Stimulated activated CD8-positive, alpha-beta memory T cell treated with anti-CD3 and anti-CD28 coated beads, Interleukin-15, amount 100 ng/mL, for 1 hour (primary cell): Measurements from ENCODE around the gene TAF4B.

ENCODE experiments used
- DNase-seq: peaks from one replicate; pipeline ENCODE4 v3.0.0-alpha.2; 2020; ENCODE audit warnings: low read depth

The TAF4B gene

DNA sequence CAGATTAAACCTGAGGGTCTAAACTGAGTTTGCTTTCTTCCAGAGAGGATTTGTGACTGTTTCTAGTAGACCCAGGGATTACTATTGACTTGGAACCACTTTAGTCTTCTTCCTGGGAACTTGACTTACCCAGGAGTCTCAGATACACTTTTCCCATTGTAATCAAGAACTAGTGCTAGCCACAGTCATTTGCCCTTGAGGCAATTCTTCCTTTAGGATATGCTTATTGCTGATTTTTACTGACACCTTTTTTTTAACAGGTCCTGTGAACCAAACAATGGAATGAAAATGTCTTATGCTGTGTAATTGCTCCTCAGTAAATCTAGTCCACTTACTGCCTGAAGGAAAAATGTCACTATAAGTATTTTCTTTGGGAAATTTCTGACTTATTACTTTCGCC lies 78.3 kb downstream of the TAF4B start:
- no peak for DNase-seq

DNA sequence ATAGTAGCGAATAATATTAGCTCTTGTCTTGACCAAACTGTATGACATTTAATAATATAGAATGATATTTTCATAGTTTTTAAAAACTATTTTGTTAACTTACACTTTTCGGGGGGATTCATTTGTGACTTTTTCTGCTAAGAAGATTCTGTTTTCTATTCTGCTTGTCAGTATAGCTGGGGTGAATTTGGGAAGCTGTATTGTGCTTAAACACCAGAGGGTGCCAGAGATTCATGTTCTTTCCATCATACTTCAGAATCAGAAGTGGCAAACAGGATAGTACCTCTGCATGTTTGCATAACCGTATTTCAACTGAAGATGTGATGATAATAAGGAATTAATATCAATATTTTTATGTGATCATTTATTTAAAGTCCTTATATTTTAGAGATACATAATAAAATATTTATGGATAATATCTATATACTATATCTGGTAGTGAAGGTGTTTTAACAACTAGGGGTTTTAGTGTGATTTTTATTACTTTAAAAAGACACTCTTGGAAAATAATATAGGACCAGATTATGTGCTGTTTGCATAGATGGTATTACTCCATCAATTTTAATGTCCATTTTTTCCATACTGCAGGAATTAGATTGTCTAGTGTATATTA lies 81.0 kb downstream of the TAF4B start:
- no peak for DNase-seq

DNA sequence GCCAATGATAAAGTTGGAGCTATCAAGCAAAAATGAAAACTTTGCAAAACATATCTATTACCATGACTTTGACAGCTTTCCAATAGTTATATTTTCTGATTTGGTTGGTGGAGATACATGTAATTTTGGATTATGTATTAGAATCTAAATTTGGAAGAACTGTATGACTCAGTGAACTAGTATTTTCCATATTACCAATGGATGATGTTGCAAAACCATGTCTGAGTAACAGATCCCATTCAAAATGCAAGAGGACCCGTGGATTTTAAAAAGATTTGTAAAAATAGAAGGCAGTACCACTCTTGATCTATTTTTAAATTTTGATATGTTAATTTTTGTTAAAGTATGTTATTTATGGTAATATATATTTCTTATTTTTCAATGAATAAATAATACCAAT lies 83.0 kb downstream of the TAF4B start:
- no peak for DNase-seq

DNA sequence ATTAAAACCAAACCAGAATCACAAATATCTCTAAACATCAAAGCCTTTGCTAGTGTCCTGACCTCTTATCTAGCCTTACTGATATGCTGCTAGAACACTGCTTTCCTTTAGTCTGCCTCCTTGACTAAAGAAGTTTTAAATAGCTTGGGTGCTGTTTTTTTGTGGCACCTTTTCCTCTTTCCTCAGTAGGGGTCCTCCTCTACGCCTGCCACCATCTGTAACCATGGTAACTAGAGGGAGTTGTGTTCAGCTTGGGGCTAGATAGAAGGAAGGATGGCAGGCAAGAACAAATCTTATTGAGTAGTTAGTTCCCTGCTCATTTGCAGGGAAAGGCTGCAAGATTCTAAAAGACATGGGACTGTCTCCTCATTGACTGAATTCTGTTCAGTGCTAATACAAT lies 86.0 kb downstream of the TAF4B start:
- DNase-seq: no peak

DNA sequence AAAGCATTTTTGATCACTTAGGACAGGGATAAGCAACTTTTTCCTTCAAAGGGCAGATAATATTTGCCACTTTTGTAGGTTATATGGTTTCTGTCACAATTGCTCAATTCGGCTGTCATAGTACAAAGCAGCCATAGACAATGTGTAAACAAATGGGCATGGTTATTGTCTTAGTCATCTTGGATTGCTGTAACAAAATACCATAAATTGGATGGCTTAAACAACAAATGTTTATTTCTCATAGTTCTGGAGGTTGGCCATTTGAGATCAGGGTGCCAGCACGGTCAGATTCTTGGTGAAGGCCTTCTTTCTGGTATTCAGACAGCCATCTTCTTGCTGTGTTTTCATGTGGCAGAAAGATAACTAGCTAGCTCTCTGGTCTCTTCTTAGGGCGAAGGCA lies 91.2 kb downstream of the TAF4B start:
- DNase-seq: no peak

DNA sequence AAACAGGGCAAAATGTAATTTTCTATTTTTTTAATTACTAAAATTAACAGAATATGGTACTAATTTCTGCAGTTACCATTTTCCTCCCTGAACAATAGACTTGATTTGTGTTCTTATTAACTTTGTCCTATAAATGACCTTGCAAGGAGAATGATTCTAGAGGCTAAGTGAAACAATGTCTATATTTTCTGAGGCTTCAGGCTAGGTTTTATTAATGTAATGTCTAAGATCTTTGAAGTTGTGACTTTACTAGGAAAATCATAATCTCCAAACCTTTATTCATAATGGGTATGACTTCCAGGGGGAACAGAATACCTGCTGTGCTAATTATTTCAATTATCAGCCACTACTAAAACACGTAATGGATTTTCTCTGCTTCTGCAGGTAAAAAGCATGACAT lies 94.4 kb downstream of the TAF4B start:
- DNase-seq: no peak

DNA sequence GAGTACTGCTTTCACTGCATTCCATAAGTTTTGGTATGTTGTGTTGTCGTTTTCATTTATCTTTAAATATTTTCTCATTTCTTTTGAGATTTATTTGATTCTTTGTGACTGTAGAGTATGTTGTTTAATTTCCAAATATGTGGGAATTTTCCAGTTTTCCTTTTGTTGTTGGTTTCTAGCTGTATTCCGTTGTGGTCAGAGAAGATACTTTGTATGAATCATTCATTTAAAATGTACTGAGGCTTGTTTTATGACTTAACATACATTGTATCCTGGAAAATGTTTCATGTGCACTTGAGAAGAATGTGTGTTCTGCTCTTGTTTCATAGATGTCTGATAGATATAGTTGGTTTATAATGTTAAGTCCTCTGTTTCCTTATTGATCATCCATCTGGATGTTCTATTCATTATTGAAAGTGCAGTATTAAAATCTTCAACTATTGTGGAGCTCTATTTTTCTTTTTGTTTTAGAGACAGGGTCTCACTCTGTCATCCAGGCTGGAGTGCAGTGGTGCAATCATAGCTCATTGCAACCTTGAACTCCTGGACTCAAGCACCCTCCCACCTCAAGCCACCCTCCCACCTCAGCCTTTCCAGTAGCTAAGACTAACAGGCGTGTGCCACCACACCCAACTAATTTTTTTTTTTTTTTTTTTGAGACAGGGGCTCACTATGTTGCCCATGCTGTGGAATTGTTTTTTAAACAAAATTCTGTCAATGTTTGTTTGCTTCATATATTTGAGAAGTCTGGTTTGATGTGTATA lies 96.8 kb downstream of the TAF4B start:
- no peak for DNase-seq

DNA sequence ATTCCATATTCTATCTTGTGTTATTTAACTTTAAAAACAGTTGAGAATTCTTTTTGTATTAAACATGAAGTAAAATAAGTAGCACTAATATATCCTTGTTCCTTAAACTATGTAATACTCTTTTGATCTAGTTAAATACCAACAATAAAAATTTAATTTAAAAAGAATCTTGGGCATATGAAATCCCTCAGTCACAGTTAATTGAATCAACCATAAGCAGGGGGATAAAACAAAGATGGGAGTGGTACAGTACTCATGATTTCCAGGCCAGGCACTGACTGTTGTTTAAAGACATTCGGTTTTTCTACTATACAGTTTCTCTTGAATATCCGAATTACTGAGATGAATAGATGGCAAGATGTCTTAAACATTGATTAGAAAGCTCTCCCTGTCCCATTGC lies 99.5 kb downstream of the TAF4B start:
- no peak for DNase-seq

DNA sequence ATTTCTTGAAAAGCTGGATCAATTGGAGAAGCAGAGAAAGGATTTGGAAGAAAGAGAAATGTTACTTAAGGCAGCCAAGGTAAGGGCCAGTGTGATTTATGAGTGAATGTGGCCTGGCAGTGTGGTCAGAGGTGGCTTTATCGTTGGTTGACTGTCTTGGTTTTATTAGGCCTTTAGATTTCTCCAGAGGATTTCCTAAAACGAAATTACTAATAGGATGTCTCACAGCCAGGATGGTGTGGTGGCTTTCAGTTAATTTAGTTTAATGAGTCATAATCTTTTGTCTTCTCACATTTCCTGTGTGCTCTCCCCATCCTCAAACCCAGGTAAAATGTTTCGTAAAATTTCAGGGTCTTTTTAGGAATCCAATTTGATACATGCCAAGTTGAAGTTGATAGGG lies 100.8 kb downstream of the TAF4B start:
- no peak for DNase-seq

DNA sequence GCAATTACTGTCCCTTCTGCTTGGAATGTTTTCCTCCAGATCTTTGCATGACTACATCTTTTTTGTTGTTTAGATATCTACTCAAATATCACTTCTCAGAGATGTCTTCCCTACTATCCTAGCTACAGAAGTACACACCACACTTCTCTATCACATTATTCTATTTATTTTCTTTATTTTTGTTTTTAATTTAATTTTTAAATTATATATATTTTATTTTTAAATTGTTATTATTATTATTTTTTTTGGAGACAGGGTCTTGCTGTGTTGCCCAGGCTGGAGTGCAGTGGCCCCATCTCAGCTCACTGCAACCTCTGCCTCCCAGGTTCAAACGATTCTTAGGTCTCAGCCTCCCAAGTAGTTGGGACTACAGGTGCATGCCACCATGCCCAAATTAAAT lies 106.7 kb downstream of the TAF4B start:
- DNase-seq: no peak

DNA sequence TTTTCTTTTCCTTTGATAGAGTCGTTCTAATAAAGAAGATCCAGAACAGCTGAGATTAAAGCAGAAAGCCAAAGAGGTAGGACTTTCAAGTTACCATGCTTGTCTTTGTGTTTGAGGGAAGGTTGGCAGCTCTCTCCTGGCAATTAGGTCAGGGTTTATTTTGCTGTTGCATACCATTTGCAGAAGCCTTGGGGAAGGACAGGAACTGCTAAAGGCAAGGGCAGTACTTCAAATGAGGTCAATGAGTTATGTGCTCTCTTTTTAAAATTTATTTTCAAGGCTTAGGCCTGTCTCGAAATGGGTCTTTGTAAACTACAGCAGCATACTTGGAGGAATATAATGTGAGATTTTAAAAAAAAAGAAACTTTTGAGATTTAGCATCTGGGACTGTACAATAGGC lies 108.9 kb downstream of the TAF4B start:
- no peak for DNase-seq

DNA sequence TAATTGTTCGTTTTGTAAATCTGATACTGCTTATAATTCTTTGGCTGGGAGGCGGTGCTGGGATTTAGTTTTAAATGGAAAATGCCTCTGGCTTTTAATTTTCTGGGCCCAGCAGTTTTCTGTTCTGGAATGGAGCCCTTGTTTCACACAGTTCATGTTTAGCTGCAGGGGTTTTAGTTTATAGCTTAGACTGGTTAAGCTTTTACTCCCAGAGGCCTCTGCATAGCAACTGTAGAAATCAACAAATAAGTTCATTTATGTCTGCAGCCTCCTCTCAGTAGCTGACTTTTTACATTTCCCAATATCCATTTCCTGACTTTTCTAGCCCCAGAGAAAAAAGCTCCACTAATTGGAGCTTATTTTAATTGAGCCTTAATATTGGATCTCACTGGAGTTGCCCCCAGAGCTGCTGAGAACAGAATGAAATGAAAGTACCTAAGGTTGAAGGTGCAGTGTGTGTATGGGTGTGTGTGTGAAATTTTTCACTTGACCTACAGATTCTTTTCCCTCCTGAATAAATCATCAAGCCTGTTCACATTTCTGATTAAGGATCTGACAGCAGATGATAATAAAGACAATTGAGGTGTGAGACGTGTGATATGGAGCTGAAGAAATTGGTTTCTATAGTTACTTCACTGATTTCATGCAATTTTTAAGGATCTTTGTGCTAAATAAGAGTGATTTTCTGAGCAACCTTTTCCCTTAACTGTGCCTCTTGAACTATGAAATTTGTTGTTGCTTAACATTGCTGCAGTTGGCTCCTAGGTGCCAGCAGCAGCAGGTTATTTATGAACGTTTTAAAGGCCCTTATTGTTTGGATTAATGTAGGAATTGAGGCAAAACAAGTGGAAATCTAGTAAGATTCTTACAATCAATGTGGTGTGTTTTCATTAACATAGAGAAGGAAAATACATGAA lies 109.6 kb downstream of the TAF4B start:
- no peak for DNase-seq

DNA sequence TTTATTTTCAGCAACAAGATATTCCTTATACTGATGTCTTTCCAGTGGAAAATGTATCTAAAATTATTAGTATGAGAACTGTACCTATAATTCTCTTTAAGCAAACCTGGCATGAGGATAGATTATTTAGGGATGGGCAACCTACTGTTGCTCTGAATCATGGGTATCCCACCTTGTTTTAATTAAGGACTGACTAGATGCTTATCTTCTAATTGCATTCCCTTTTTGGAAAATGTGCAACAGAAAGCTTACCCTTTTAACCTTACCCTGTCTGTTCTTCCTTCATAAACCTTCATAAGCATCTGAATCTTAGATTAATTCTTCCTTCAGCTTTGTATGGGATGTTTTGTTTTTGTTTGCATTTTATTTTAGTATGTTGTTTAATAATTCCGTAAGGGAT lies 110.3 kb downstream of the TAF4B start:
- DNase-seq: no peak

DNA sequence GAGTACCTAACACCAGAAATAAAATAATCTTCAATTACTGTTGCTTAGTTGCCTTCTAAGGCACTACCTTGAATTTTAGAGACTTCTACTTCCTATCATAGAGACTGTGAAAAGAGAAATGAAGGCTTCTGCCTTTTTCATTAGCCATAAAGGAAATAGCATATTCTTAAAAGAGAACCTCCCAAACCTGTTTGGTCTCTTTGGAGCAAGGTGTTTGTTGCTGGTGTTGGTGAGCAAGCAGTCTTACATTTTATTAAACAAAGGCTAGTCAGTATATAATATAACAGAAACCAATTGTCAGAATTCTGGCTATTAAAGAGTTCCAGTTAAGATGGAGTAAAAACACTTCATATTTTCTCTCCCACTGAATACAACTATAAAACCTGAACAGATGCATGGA lies 116.4 kb downstream of the TAF4B start:
- DNase-seq: no peak

DNA sequence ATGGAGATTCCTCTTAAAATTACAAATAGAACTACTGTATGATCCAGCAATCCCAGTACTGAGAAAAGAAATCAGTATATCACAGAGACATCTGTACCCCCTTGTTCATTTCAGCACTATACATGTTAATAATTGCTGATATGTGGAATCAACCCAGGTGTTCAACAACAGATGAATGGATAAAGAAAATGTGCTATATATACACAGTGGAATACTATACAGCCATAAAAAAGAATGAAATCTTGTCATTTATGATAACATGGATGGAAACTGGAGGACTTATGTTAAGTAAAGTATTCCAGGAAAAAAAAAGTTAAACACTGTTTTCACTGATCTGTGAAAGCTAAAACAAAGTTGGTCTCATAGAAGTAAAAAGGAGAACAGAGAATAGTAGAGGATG lies 124.7 kb downstream of the TAF4B start:
- no peak for DNase-seq

DNA sequence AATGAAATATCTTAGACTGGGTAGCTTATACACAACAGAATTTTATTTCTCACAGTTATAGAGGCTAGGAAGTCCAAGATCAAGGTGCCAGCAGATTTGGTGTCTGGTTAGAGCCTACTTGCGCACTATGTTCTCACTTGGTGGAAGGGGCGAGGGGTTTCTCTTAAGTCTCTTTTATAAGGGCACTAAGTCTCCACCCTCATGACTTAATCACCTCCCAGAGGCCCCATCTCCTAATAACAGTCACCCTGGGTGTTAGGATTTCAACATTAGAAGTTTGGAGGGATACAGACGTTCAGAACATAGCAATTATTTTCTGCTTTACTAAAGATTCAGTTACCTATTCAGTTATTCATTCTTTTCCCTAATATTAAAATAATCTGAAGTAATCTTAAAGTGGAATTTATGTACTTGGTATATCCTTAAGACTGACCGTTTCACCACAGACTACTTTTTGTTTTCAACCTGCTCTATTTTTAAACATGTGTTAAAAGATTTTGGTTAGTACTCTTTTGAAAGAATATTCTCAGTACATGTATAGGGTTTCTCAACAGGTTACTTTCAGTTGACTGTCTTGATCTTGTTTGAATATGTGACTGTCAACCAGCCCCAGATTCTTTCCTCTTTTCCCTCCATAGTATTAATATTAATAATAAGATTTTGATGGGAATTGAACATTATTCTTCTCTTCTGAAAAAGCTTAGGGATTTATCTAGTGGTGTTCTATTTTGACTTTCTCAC lies 130.0 kb downstream of the TAF4B start:
- no peak for DNase-seq

DNA sequence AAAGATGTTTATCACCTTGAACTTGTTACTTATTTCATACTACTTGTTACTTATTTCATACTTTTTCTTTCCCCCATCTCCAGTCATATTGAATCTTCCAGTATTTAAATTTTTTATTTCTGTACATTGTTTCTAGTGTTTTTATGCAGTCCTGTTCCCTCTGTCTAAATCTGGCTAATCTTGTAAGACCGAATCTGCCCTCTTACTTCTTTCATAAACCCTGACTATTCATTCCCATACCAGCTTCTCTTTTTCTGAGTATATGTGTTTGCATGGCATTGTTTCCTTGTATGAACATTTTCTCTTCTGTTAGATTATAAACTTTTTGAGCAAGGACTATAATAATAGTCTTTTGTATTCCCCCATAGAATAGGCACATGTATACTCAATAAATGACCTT lies 131.7 kb downstream of the TAF4B start:
- no peak for DNase-seq

DNA sequence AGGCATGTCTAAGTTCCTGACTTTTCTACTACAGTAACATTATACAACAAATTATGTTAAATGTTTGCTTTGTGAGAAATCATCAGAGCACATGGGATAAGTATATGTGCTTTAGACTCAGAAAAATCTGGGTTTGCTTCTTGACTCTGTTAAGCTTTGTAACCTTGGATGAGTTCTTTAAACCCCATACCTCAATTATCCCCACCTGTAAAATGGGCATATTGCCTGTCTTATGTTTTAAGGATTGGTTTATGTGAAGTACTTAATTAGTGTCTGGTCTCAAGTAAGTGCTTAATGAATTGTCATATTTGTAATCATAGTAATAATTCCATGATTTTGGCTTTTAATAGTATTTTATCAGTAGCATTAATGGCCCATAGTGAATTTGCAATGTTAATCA lies 135.8 kb downstream of the TAF4B start:
- no peak for DNase-seq

DNA sequence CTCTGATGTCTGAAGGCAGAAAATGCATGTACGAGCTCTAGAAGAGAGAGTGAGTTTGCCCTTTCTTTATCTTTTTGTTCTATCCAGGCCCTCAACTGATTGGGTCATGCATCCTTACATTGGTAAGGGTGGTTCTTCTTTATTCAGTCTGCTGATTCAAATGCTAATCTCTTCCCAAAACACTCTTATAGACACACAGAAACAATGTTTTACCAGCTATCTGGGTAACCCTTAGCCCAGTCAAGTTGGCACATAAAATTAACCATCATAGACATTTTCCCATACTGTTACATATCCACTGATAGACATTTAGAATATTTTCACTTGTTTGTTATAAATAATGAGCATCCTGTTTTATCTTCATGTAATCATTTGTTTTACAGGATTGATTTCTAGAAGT lies 141.2 kb downstream of the TAF4B start:
- no peak for DNase-seq

DNA sequence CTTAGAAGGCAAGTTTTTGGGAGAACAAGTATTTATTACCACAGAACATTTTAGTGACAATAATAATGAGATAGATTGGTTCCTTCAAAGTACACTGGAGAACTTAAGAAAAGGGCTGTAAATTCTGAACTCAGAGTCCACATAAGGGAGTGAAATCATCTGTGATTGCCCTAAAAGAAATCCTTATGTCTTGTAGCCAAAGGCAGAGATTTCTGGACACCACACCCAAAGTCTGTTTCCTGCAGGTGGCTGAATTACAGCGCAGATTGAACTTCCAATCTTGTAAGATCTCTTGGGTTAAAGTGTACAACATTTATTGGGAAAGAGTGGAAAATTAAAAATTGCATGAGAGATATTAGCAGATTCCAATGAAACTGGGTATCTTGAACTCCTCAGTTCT lies 143.8 kb downstream of the TAF4B start:
- DNase-seq: no peak

DNA sequence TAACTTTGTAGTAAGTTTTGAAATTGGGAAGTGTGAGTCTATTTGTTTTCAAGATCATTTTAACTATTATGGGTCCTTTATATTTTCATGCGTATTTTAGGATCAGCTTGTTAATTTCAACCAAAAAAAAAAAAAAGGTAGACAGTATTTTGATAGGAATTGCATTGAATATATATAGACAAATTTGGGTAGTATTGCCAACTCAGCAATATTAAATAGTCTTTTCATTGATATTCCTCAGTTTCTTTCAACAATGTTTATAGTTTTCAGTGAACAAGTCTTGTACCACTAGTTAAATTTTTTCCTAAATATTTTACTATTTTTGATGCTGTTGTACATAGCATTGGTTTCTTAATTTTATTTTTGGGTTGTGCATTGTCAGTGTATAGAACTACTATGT lies 149.9 kb downstream of the TAF4B start:
- no peak for DNase-seq

DNA sequence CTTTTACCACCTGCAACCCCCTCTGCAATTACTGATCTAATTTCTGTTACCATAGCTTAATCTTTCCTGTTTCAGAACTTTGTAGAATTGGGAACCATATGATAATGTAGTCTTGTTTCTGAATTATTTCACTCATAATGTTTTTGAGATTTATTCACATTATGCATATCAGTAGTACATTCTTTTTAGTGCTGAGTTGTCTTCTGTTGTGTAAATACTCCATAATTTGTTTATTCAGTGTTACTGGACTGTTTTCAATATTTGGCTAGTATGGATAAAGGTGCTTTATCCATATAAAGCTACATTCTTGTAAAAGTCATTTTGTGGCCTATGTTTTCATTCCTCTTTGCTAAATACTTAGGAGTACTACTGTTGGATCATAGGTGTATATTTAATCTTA lies 152.5 kb downstream of the TAF4B start:
- no peak for DNase-seq
